HG03060 (cell line): ENCODE measurements around the gene NIP7.
"Not testable (repeated sequence)": the region's sequence is repeated elsewhere in the genome, so short reads cannot be mapped to it uniquely, and the experiment has no call there.

ENCODE experiments used
- ATAC-seq: cut with Tn5 transposase; IDR thresholded peaks from one replicate; pipeline ENCODE4 v1.9.1; 2021; ENCODE audit warnings: low read depth, moderate number of reproducible peaks; ENCODE audit not compliant: unreplicated experiment

NIP7 gene

DNA sequence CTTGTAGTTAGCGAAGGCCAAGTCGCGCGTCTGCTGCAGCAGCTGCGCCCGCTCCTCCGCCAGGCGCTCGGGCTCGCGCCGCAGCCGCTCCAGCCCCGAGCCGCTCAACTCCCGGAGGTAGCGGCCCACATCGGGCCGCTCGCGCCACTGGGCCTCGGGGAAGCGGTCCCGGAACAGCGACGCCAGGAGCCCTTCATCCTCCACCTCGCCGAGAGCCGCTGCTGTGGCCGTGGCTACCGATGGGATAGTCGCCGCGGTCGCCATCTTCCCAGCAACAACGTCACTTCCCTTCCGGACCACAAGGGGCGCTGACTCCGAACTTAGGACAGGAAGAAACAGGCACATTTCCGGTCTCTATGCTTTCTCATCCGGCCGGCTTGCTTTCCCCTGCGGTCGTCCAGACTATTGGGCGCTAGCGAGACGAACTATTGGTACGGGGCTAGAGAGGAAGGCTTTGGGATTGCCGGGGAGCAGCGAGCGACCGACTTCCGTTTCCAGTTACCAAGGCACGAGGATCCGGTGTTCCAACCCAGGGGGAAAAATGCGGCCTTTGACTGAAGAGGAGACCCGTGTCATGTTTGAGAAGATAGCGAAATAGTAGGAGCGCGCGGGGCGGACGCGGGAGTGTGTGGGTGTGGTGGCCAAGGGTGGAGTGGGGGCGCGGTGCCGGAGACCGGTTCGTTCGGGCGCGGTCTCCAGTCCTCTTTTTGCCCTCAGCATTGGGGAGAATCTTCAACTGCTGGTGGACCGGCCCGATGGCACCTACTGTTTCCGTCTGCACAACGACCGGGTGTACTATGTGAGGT lies at the start of gene NIP7, which contains the start of gene COG8:
NIP7 (plus strand) TSS at position 484 of the 806 bp plus-strand sequence; CDS start at position 542, 58 bp downstream.
COG8 (minus strand) TSS at position 276 of the 806 bp plus-strand sequence; CDS start at position 264, 12 bp downstream.
- ATAC-seq: peak; percentile 80

GRCh38 chr16:69291657-69292056 lies 47.9 kb upstream of the NIP7 start:
- ATAC-seq: not testable (repeated sequence)

DNA sequence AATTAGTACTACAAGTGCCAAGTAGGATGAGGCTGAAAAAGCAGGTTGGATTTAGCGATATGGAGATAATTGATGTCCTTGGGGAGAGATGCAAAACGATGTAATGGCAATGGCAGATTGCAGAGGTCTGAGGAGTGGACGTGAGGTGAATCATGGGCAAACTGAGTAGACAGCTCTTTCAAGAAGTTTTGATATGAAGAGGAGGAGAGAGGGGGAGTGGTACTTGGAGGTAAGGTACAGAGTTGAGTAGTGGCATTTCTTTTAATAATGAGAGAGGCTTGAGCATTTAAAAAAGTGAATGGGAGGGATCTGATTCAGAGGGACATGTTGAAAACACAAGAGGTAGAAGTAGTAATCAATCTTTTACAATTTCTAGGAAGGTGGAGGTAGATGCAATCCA lies 46.2 kb upstream of the NIP7 start:
- ATAC-seq: no peak

- ATAC-seq: no peak
Measured at GRCh38 chr16:69294051-69294450, 45.5 kb upstream of the NIP7 start.

DNA sequence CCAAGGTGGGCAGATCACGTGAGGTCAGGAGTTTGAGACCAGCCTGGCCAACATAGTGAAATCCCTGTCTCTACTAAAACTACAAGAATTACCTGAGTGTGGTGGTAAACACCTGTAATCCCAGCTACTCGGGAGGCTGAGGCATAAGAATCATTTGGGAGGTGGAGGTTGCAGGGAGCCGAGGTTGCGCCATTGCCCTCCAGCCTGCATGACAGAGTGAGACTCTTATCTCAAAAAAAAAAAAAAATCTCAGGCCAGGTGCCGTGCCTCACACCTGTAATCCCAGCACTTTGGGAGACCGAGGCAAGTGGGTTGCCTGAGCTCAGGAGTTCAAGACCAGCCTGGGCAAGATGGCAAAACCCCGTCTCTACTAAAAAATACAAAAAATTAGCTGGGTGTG lies 42.8 kb upstream of the NIP7 start:
- not testable (repeated sequence) for ATAC-seq

DNA sequence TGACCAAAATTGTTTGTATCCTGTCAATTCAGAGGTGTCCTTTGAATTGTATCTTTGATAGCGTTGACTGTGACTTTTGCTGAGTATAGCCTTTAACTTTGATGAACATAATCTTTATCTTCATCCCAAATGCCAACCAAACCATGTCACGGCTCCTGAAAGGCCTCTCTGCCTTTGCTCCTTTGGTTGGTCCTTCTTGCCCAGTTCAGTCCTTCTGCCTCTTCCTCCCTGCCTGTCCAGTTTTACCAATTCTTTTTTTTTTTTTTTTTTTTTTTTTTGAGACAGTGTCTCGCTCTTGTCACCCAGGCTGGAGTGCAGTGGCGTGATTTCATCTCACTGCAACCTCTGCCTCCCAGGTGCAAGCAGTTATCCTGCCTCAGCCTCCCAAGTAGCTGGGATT lies 41.3 kb upstream of the NIP7 start:
- ATAC-seq: no peak

DNA sequence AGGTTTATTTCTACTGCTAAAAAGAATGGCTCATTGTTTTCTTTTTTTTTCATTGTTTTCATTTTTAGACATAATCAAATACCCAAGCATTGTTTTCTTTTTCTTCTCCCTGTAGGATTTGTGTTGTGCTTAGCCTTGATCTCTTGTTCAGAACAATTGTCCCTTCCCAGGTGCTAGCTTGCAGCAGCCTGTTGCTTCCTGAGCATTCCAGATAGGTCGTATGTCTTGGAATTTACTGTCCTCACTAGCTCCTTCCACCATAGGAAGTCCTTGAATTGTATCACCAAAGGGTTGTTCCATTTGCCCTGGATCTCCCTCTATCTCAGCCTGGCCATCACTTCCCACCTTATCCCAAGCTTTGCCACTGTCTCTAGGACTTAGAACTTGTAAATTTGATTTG lies 38.4 kb upstream of the NIP7 start:
- no peak for ATAC-seq

- no peak for ATAC-seq
Measured at GRCh38 chr16:69301861-69302260, 37.7 kb upstream of the NIP7 start.

- no peak for ATAC-seq
Measured at GRCh38 chr16:69302301-69302700, 37.3 kb upstream of the NIP7 start.

DNA sequence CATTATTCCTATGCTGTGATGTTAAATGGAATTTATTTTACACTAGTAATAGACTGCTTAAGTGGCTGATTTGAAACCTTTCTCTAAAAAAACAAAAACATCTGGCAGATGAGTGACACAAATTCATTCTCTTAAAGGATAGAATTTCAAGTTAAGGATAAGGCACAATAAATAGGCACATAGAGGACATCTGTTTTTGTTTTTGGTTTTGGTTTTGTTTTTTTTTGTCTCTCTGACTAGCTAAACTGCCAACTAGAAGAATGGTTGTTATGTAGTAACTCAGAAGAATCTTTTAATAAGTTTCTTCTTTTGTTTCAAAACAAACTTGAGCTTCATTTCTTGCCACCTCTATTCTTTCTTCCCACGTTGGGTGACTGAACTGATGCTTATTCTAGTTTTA lies 33.5 kb upstream of the NIP7 start:
- no peak for ATAC-seq

DNA sequence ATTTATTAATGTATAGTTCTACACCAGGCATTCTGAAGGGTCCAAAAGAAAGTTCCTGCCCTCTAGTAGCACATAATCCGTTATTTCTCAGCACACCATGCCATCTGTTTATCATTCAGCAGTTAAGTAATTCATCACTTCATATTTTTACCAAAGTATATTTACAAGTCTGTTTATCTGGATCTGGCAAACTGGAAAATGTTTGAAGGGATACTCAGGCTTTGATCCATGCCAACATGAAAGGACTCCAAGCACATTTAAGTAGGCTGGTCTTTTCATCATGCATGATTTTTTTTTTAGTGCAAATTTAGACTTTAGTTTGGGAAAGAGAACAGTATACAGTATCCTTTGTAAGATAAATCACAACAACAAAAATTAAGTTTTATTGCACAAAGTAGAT lies 32.5 kb upstream of the NIP7 start:
- no peak for ATAC-seq

DNA sequence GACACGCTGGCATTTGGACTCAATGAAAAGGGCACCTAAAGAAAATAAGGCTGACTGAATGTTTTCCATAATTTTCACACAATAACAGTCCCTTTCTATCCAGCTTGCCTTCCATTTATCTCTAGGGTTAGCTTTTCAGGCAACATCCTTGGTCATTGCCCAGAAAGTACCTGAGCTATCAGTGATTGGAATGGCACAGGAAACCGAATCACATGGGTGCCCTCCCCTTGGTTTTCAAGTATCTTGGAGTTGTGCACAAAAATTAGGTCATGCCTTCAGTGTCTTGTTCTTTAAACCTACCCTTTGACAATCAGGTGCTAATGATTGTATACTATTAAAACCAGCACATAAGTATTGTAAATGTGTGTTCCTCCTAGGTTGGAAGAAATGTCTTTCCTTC lies 31.7 kb upstream of the NIP7 start:
- ATAC-seq: no peak

DNA sequence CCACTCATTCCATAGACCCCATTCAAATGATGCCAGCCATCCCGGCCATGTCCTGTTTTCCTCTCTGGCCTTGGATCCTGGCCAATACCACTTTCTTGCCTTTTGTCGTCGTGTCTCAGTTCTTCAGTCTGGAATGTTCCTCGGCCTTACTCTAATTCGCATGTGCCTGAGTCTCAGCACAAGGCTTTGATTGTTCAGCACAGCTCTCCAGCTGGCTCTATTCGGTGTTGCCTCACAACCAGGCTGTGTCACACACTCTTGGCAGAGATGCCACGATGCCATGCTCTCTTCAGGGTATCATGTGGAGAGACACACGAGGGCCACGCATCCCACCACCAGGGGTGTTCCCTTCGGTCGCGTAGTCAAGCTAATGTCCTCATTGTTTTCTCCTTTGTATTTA lies 30.3 kb upstream of the NIP7 start:
- no peak for ATAC-seq

DNA sequence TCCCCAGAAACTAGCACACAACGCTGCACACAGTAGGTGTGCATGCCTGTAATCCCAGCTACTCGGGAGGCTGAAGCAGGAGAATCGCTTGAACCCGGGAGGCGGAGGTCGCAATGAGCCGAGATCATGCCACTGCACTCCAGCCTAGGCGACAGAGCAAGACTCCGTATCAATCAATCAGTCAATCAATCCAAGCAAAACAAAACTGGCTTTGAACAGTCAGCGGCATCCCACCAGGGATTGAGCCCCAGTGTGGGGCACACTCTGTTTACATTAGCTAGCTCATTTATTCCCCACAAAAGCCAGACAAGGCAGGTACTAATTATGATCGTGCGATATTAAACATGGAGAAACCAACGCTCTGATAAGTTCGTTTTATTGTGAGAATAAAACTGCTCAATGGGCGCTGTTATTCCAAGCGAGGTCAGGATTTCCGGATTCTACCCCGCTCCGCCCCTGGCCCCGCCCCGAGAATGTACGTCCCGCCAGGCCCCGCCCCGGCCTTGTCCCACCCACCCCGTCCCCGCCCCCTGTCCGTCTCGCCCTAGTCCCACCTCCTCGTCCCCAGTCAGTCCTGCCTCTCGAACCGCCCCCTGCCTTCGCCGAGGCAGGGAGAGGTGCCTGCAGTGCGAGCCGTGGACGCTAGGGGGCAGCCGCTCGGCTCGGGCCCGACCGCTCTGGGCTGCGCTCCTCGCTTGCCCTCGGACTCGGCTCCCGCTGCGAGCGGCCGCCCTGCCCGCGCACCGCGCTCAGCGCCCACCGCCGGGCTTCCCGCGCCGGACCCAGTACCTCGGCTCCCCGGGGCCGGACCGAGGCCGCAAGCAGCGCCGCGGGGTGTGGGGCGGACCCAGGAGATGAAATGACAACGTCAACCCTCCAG lies 28.7 kb upstream of the NIP7 start, which contains the start of gene VPS4A:
VPS4A (plus strand) TSS at position 698 of the 880 bp plus-strand sequence; CDS start at position 860, 162 bp downstream.
- peak; percentile 85 for ATAC-seq

- peak; percentile 22 for ATAC-seq
Measured at GRCh38 chr16:69311533-69312387, 27.8 kb upstream of the NIP7 start.

- ATAC-seq: no peak
Measured at GRCh38 chr16:69313469-69313868, 26.1 kb upstream of the NIP7 start.

DNA sequence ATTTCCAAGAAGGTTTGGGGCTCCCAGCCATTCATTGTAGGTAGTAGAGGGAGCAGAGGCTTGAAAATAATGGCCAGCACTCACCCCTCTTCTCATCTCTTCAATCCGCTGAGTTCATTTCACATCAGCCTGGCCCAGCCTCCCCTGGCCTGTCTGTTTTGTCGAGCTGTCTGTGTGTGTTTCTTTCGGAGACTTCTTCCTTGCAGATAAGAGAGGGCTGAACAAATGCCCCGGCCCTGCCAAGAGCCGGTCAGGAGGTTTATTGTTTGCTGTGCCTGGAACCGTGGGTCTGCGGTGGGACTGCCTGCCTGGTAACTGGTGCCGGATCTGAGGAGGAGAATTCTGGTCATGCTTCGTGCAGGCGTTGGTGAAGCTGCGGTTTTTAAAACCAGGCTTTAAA lies 25.0 kb upstream of the NIP7 start:
- no peak for ATAC-seq

- no peak for ATAC-seq
Measured at GRCh38 chr16:69315486-69316311, 23.9 kb upstream of the NIP7 start.

DNA sequence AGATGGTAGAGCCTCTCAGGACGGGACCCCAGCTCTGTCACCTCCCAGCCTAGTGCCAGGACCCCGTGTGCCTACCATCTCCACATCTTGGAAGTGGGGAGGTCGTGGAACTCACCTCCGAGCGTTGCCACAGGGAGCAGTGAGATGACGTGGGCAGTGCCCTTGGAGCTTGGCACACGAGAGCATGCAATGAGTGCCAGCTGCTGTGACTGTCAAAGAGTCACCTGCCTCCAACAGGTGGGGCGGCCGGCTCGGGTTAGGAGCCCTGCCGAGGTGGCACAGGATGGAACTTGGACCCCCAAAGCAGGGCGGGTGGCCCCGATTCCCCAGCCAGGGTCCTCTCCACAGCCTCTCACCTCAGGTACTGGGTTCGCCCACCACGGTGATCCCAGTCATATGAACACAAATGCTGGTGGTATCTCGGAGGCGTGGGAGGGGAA lies 23.0 kb upstream of the NIP7 start:
- ATAC-seq: no peak
